ENCODE measurements around the gene FARP2.
"Not testable (repeated sequence)": the region's sequence is repeated elsewhere in the genome, so short reads cannot be mapped to it uniquely, and the experiment has no call there.

FARP2 gene

GRCh38 chr2:241372361-241372992 lies 16.4 kb downstream of the FARP2 start (continued):
- TF ChIP-seq HIC1 (tag by site-specific recombination; IDR thresholded peaks at IDR 0.05) (no peak), PRDM4 (tag by site-specific recombination; IDR thresholded peaks at IDR 0.05) (no peak), ZNF792 (tag by site-specific recombination; IDR thresholded peaks at IDR 0.05) (no peak), KLF17 (tag by site-specific recombination; IDR thresholded peaks at IDR 0.05) (peak; percentile 68), ZNF366 (tag by site-specific recombination; conservative IDR thresholded peaks at IDR 0.05) (no peak), GLI4 (tag by site-specific recombination; IDR thresholded peaks at IDR 0.05) (no peak), ZNF530 (tag by site-specific recombination; IDR thresholded peaks at IDR 0.05; ENCODE audit: low read depth) (no peak), ZFHX2 (tag by site-specific recombination; conservative IDR thresholded peaks at IDR 0.05) (peak; percentile 65)

- H3K9me3 ChIP-seq (ENCODE audit: control insufficient read depth, insufficient read depth, low read depth, low read length): no peaks in the 10 kb centered on the region
- ChIA-PET CTCF (no interaction called here), POLR2A (no interaction called here)
- H3K4me1 ChIP-seq (ENCODE audit: control insufficient read depth, insufficient read depth, low read length): peaks cover 3% of the 10 kb centered on the region; the same call in 1 of the 2 replicates
- peaks cover 14 to 38% of the 10 kb centered on the region in 2 experiments; a peak in 2 of 3 replicates for H3K36me3 ChIP-seq (ENCODE audit: control insufficient read depth in 2 of 2, insufficient read depth in 1 of 2, low read length in 2 of 2)
- no peak overlapping the region for H3K27ac ChIP-seq (ENCODE audit: extremely low read depth, low read depth, low read length)
- no peak overlapping the region for H3K4me3 ChIP-seq (ENCODE audit: low read depth, low read length)
- no peak for TF ChIP-seq RBAK (tag by site-specific recombination; IDR thresholded peaks at IDR 0.05)
These were observed 17.4 kb downstream of the FARP2 start for GRCh38 chr2:241373446-241373845.

- H3K27ac ChIP-seq (ENCODE audit: extremely low read depth, low read depth, low read length); H3K4me1 ChIP-seq (ENCODE audit: control insufficient read depth, insufficient read depth, low read length); H3K9me3 ChIP-seq (ENCODE audit: control insufficient read depth, insufficient read depth, low read depth, low read length); H3K4me3 ChIP-seq (ENCODE audit: low read depth, low read length); POLR2A ChIA-PET: not testable (repeated sequence)
- CTCF ChIA-PET: interaction anchor here (0.6 kb wide), 1 partner anchor 104 kb away, joined by 3 read pairs; no protein-coding TSS in a partner anchor
- H3K36me3 ChIP-seq (ENCODE audit: control insufficient read depth in 2 of 2, insufficient read depth in 1 of 2, low read length in 2 of 2): peaks cover 14 to 38% of the 10 kb centered on the region in 2 experiments; a peak in 2 of 3 replicates
These were observed 17.8 kb downstream of the FARP2 start for GRCh38 chr2:241373906-241374305.

- CTCF ChIA-PET: no interaction called here
These were observed 19.2 kb downstream of the FARP2 start for GRCh38 chr2:241375300-241375699.

More at GRCh38 chr2:241375300-241375699, 19.2 kb downstream of the FARP2 start:
- H3K27ac ChIP-seq (ENCODE audit: extremely low read depth, low read depth, low read length): no peak overlapping the region
- POLR2A ChIA-PET: no interaction called here
- TF ChIP-seq ZNF426 (tag by site-specific recombination; IDR thresholded peaks at IDR 0.05) (no peak), ZNF596 (tag by site-specific recombination; IDR thresholded peaks at IDR 0.05) (no peak), ZNF843 (tag by site-specific recombination; IDR thresholded peaks at IDR 0.05) (no peak), YY1 (tag by site-specific recombination; IDR thresholded peaks at IDR 0.05) (no peak), HOXA7 (CRISPR knock-in tag; IDR thresholded peaks at IDR 0.05; ENCODE audit: borderline replicate concordance) (no peak), ZNF549 (tag by site-specific recombination; IDR thresholded peaks at IDR 0.05) (no peak), SP3 (tag by site-specific recombination; IDR thresholded peaks at IDR 0.05) (no peak), OSR2 (tag by site-specific recombination; IDR thresholded peaks at IDR 0.05) (no peak), ZBTB6 (tag by site-specific recombination; IDR thresholded peaks at IDR 0.05) (no peak), ZNF121 (tag by site-specific recombination; IDR thresholded peaks at IDR 0.05) (no peak), ZNF639 (tag by site-specific recombination; IDR thresholded peaks at IDR 0.05) (no peak)
- H3K9me3 ChIP-seq (ENCODE audit: control insufficient read depth, insufficient read depth, low read depth, low read length): no peaks in the 10 kb centered on the region
- H3K4me3 ChIP-seq (ENCODE audit: low read depth, low read length): no peak overlapping the region
- peaks cover 14 to 45% of the 10 kb centered on the region in 2 experiments; a peak in 2 of 3 replicates for H3K36me3 ChIP-seq (ENCODE audit: control insufficient read depth in 2 of 2, insufficient read depth in 1 of 2, low read length in 2 of 2)
- H3K4me1 ChIP-seq (ENCODE audit: control insufficient read depth, insufficient read depth, low read length): peaks cover 3% of the 10 kb centered on the region; the same call in 1 of the 2 replicates

Measured in HEK293 (cell line).